Measurements from ENCODE around the gene PGAP2. TPM values are rescaled to one million over a fixed set of nuclear protein-coding genes. Genes with fewer than 3 reads are reported as not detected.

PGAP2 gene
- total RNA-seq, 1 donor = 15.2 TPM

DNA sequence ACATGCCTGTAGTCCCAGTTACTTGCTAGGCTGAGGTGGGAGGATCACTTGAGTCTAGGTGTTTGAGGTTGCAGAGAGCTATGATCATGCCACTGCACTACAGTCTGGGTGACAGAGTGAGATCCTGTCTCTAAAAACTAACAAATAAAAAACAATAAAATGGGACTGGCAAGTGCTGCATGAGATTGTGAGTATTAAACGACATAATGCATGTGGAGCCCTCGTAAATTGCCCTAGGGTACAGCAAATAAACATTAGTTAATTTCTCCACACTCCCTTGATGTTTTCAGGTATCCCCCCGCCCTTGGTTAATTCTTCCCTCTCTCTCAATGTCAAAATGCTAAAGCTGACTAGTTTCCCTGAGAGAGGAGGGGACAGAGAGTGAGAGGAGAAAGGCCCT, 37.3 kb downstream of the PGAP2 start:
- TF ChIP-seq, protein P1, sequence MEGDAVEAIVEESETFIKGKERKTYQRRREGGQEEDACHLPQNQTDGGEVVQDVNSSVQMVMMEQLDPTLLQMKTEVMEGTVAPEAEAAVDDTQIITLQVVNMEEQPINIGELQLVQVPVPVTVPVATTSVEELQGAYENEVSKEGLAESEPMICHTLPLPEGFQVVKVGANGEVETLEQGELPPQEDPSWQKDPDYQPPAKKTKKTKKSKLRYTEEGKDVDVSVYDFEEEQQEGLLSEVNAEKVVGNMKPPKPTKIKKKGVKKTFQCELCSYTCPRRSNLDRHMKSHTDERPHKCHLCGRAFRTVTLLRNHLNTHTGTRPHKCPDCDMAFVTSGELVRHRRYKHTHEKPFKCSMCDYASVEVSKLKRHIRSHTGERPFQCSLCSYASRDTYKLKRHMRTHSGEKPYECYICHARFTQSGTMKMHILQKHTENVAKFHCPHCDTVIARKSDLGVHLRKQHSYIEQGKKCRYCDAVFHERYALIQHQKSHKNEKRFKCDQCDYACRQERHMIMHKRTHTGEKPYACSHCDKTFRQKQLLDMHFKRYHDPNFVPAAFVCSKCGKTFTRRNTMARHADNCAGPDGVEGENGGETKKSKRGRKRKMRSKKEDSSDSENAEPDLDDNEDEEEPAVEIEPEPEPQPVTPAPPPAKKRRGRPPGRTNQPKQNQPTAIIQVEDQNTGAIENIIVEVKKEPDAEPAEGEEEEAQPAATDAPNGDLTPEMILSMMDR (IDR thresholded peaks at IDR 0.05; ENCODE audit: insufficient read depth, low read length) = no peak

DNA sequence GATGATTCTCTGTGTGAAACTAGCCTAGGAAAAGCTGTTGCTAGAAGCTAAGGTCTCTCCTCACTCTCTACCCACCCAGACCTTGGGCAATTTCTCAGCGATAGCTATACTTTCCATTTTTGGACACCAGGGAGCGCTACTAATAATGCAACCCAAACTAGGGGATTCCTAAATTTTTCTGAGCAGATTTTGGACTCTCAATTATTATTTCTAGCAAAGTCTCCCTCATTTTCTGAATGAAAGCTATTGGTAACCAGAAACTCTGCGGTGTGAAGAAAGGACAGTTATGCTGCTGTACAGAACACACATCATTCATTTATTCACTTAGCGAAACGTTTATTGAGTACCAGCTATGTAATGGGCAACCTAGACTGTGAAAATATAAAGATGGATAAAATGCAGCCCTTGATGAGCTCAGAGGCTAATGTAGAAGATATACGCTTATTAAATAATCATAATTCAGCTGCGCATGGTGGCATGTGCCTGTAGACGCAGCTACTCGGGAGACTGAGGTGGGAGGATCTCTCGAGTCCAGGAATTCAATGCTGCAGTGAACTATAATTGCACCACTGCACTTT, 41.0 kb downstream of the PGAP2 start:
- no peak overlapping the region for H3K4me3 ChIP-seq (ENCODE audit: low read depth, low read length)
- DNase-seq (ENCODE audit: low read depth) = peak; percentile 63
- TF ChIP-seq, protein P1 (IDR thresholded peaks at IDR 0.05; ENCODE audit: insufficient read depth, low read length) = peak; percentile 73

More for the DNA sequence above, 37.3 kb downstream of the PGAP2 start:
- H3K4me3 ChIP-seq (ENCODE audit: low read depth, low read length) = no peak overlapping the region
- DNase-seq (ENCODE audit: low read depth) = no peak

DNA sequence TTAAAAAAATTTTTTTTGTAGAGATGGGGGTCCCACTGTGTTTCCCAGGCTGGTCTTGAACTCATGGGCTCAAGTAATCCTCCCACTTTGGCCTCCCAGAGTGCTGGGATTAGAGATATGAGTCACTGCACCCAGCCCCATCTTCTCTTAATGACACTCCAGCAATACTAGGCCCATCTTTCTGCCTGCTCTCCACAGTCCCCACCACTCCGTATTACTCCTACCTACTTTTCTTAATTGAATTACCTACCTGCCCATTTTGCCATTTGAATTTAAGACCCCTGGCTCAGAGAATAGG, 45.1 kb downstream of the PGAP2 start:
- no peak overlapping the region for H3K4me3 ChIP-seq (ENCODE audit: low read depth, low read length)
- TF ChIP-seq, protein P1 (IDR thresholded peaks at IDR 0.05; ENCODE audit: insufficient read depth, low read length) = no peak
- DNase-seq (ENCODE audit: low read depth) = no peak

DNA sequence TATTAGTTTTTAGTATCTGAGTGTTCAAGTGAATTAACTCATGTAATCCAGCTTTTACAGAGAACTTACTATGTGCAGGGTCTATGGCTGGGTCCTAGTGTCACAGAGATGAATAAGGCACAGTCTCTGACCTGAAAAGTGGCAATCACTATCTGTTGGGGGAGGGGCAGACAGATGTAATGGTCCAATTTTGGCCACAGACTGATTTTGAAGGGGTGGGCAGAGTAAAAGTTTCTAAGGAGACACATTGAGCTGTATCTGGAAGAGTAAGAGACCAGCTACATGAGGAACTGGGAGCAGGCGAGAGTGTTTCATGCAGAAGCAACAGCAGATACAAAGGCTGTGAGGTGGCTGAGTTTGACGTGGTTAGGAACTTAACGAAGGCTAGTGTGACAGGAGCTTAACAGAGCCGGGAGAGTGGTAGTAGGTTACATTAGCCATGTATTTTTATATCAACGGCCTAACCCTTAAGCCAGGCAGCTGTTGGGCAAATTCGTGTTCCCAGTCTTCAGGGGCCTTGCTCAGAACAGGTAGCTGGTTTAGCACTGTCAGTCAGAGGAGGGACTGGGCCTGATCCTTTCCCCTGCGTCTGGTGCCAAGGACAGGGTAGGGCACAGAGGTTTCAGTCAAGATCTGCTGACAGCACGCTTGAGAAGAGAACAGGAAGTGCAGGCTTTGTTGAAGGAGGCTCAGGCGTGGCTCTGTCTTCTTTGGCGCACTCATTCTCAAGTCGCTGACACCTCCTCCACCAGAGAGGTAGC, 45.7 kb downstream of the PGAP2 start:
- no peak for DNase-seq (ENCODE audit: low read depth)
- H3K4me3 ChIP-seq (ENCODE audit: low read depth, low read length) = no peak overlapping the region
- TF ChIP-seq, protein P1 (IDR thresholded peaks at IDR 0.05; ENCODE audit: insufficient read depth, low read length) = no peak

DNA sequence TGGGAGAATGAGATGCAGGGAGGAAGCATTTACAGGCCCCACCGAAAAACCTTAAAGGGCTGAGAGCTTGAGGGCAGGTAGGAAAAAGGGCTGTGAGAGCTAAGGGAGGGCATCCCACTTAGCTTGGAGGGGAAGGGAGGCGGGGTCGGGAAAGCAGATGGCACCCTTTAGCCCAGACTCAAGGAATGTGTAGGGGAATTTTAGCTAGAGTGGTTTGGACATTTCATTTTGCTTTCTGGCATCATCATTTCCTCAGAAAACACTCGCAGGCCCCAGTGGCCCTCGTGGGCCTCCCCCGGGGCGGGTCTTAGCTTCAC, 46.3 kb downstream of the PGAP2 start:
- TF ChIP-seq, protein P1 (IDR thresholded peaks at IDR 0.05; ENCODE audit: insufficient read depth, low read length) = no peak
- no peak for DNase-seq (ENCODE audit: low read depth)
- H3K4me3 ChIP-seq (ENCODE audit: low read depth, low read length) = peak overlapping the region; percentile 18

DNA sequence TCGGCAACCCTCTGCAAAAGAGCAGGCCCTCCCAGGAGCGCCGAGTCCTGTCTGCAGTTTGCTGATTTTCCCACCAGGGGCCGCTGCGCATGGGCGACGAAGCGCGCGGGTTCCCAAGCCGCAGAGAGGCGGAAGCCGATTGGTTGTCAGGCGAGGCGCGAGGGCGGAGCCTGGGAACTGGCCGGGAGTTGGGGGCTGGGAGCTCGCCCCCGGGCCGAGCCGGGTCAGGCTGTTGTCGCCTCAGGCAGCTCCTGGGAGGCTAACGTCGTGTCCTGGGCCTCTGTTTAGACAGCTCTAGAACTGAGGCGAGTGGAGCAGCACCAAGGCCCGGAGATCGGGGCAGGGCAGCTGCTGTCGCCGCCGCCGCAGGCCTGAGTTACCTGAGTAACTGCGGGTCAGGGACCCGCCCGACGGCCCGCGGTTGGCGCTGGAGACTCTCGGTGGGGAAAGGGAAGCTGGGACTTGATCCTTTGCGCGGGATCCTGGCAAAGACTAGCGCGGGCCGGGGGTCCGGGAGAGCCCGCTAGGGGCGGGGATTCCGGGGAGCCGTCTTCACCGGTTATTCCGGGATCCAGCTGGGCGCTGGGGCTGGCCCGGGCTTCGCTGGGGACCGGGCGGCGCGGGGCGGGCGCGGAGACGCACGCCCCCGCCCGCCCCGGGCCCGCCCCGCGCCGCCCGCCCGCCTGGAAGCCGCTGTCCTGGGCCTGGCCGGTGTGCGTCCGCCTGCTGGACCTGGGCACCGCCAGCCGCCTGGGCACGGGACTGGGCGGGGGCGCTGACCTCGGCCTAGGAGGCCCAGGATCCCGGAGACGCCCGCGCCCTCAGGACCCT, 46.8 kb downstream of the PGAP2 start, which contains the start of gene STIM1:
STIM1 (plus strand) TSS at position 688 of the 831 bp plus-strand sequence. CDS start 607 bp downstream, outside the sequence.
- peak; percentile 92 for DNase-seq (ENCODE audit: low read depth)
- H3K4me3 ChIP-seq (ENCODE audit: low read depth, low read length) = peak within 1 kb of the TSS; percentile 83
- TF ChIP-seq, protein P1 (IDR thresholded peaks at IDR 0.05; ENCODE audit: insufficient read depth, low read length) = peak; percentile 92
